Osteoblast (primary cell): ENCODE results near the gene FXYD6. TPM values are rescaled to one million over a fixed set of nuclear protein-coding genes. Genes with fewer than 3 reads are reported as not detected.

Source experiments
- DNase-seq: peaks from one replicate; pipeline ENCODE4 v3.0.0; 2011; ENCODE audit warnings: low spot score, mixed read lengths; ENCODE audit not compliant: insufficient read length; ENCODE audit errors: missing footprints
- H2AFZ ChIP-seq: 2 replicates; pipeline ENCODE4 v1.6.0; 2011; ENCODE audit warnings: mild to moderate bottlenecking, low read length
- H3K27ac ChIP-seq: 2 replicates; pipeline ENCODE4 v1.5.1; 2011; ENCODE audit warnings: mild to moderate bottlenecking, low read depth, low read length, moderate library complexity
- H3K27me3 ChIP-seq: 2 replicates; pipeline ENCODE4 v1.6.0; 2012; ENCODE audit warnings: mild to moderate bottlenecking, control low read depth, inconsistent platforms, low read length, moderate library complexity; ENCODE audit not compliant: insufficient read depth
- H3K36me3 ChIP-seq: 2 replicates; pipeline ENCODE4 v1.5.1; 2011; ENCODE audit warnings: mild to moderate bottlenecking, low read length, control low read depth, moderate library complexity; ENCODE audit not compliant: insufficient read depth
- H3K4me1 ChIP-seq: 2 replicates; pipeline ENCODE4 v1.5.1; 2011; ENCODE audit warnings: mild to moderate bottlenecking, low read length, control low read depth, moderate library complexity; ENCODE audit not compliant: insufficient read depth
- H3K4me2 ChIP-seq: 2 replicates; pipeline ENCODE4 v1.6.0; 2011; ENCODE audit warnings: mild to moderate bottlenecking, low read length; ENCODE audit not compliant: insufficient read depth
- H3K4me3 ChIP-seq: fragments of 200-600 bp; sonication (generic); 3 replicates; pipeline ENCODE4 v1.5.1; 2012; ENCODE audit warnings: mild to moderate bottlenecking, low read length, inconsistent platforms; ENCODE audit not compliant: insufficient read depth
- H3K79me2 ChIP-seq: 2 replicates; pipeline ENCODE4 v1.6.0; 2012; ENCODE audit warnings: mild to moderate bottlenecking, low read length, control low read depth, inconsistent platforms; ENCODE audit not compliant: insufficient read depth
- H3K9me3 ChIP-seq: 2 replicates; pipeline ENCODE4 v1.5.1; 2011; ENCODE audit warnings: low read depth, low read length, control low read depth
- H4K20me1 ChIP-seq: 2 replicates; pipeline ENCODE4 v1.6.0; 2012; ENCODE audit warnings: mild to moderate bottlenecking, low read length, control low read depth; ENCODE audit not compliant: insufficient read depth
- total RNA-seq: library from RNA; depleted of rRNA; stranded (reverse); fragments of >200 nt; gene quantifications from 2 replicates; pipeline ENCODE4 v1.2.3, GENCODE V29; 2012
- TF ChIP-seq, protein P1 (sequence below): IDR thresholded peaks from 2 replicates; pipeline ENCODE4 v1.5.1; 2011; ENCODE audit warnings: mild to moderate bottlenecking, low read depth, low read length, moderate library complexity; ENCODE audit errors: extremely low read depth

FXYD6 gene
- total RNA-seq, 1 donor, result not detected

DNA sequence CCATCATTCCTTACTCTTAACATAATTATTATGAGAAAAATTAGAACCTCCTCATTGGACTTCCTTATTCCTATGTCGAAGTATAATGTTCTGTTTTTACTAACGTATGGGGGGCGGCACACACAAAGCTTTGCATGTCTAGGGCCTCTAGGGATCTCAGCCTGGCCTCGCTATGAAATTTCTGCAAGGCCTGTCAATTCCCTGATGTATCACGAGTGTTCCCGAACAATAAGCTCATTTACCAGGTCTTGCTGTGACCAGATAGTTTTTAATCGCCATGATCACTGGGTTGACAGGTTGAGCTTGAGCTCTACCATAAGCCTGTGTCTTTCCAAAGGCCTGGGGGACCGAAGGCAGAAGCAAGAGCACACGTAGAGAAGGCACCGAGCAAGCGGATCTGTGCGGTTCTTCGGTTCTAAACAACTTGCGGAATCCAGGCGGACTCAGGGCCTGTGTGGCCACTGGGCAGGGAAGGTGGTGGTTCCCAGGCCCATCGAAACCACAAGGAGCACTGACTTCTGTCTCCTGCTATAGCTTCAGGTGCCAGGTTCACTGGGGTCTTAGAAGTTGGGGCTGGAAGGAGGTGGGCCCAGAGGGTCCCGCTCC lies 41.5 kb downstream of the FXYD6 start:
- H3K4me1 ChIP-seq, result no peaks in the 10 kb centered on the region
- no peaks in the 10 kb centered on the region for H3K9me3 ChIP-seq
- no peak overlapping the region for H3K4me3 ChIP-seq
- H4K20me1 ChIP-seq, result no peaks in the 10 kb centered on the region
- H3K36me3 ChIP-seq, result no peaks in the 10 kb centered on the region
- no peak overlapping the region for H2AFZ ChIP-seq
- TF ChIP-seq, protein P1, sequence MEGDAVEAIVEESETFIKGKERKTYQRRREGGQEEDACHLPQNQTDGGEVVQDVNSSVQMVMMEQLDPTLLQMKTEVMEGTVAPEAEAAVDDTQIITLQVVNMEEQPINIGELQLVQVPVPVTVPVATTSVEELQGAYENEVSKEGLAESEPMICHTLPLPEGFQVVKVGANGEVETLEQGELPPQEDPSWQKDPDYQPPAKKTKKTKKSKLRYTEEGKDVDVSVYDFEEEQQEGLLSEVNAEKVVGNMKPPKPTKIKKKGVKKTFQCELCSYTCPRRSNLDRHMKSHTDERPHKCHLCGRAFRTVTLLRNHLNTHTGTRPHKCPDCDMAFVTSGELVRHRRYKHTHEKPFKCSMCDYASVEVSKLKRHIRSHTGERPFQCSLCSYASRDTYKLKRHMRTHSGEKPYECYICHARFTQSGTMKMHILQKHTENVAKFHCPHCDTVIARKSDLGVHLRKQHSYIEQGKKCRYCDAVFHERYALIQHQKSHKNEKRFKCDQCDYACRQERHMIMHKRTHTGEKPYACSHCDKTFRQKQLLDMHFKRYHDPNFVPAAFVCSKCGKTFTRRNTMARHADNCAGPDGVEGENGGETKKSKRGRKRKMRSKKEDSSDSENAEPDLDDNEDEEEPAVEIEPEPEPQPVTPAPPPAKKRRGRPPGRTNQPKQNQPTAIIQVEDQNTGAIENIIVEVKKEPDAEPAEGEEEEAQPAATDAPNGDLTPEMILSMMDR, result no peak
- H3K27me3 ChIP-seq, result peaks cover 10% of the 10 kb centered on the region
- DNase-seq, result peak; percentile 13
- H3K27ac ChIP-seq, result no peak overlapping the region
- no peaks in the 10 kb centered on the region for H3K79me2 ChIP-seq
- no peak overlapping the region for H3K4me2 ChIP-seq

- no peak overlapping the region for H3K4me3 ChIP-seq
- TF ChIP-seq, protein P1, result no peak
- H4K20me1 ChIP-seq, result no peaks in the 10 kb centered on the region
- no peak for DNase-seq
- H3K4me1 ChIP-seq, result no peaks in the 10 kb centered on the region
- no peak overlapping the region for H3K27ac ChIP-seq
- H3K4me2 ChIP-seq, result no peak overlapping the region
- peaks cover 11% of the 10 kb centered on the region for H3K27me3 ChIP-seq
- H3K9me3 ChIP-seq, result no peaks in the 10 kb centered on the region
- H3K36me3 ChIP-seq, result no peaks in the 10 kb centered on the region
- no peak overlapping the region for H2AFZ ChIP-seq
- no peaks in the 10 kb centered on the region for H3K79me2 ChIP-seq
These were observed 42.2 kb downstream of the FXYD6 start for GRCh38 chr11:117834068-117834810.

DNA sequence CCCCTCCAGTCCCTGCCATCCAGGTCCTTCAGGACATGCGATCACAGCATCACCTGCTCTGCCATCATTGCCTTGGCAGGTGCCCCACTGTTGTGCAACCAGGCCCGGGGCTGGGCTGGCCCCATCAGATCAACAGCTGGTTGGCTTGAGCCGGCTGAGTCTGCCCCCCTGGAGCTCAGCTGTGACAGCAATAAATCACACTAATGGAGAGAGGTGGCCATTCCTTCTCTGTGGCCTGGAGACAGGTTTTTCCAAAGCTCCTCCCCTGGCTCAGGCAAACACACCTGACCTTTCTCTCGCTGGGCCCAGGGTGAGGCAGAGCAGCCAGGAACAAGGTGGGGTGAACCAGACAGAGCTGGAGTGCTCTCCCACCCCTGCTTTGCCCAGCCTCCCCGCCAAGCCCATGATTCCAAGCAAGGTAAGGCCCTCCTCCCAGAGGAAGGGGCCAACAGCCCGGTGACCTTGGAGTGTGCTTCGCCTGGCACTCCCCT lies 43.0 kb downstream of the FXYD6 start:
- no peaks in the 10 kb centered on the region for H3K9me3 ChIP-seq
- H3K36me3 ChIP-seq, result no peaks in the 10 kb centered on the region
- H4K20me1 ChIP-seq, result no peaks in the 10 kb centered on the region
- H3K27ac ChIP-seq, result no peak overlapping the region
- H3K4me1 ChIP-seq, result no peaks in the 10 kb centered on the region
- no peaks in the 10 kb centered on the region for H3K79me2 ChIP-seq
- no peak overlapping the region for H3K4me3 ChIP-seq
- peak; percentile 4 for DNase-seq
- TF ChIP-seq, protein P1, result no peak
- no peak overlapping the region for H2AFZ ChIP-seq
- no peak overlapping the region for H3K4me2 ChIP-seq
- H3K27me3 ChIP-seq, result peaks cover 11% of the 10 kb centered on the region

DNA sequence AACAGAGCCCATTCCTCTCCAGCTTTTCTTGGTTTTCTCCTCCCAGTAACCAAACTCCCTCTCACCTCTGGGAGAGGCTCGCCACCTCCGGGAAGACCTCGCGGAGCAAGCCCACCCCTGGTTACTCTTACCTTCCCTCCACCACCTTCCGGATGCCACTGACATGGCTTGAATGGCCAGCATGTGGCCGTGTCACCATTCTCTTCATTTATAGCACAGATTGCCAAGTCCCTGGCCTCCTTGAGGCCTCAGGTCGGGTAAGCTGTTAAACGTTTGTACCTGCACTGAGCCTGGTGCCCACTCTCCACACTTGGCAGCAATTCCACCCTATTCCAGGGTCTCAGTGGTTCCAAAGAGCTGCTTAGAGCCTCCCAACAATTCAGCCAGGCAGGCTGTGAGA lies 43.9 kb downstream of the FXYD6 start:
- DNase-seq, result no peak
- no peaks in the 10 kb centered on the region for H4K20me1 ChIP-seq
- H3K4me1 ChIP-seq, result no peaks in the 10 kb centered on the region
- TF ChIP-seq, protein P1, result no peak
- no peak overlapping the region for H3K4me2 ChIP-seq
- H3K27ac ChIP-seq, result no peak overlapping the region
- H2AFZ ChIP-seq, result no peak overlapping the region
- H3K27me3 ChIP-seq, result peaks cover 11% of the 10 kb centered on the region
- H3K79me2 ChIP-seq, result no peaks in the 10 kb centered on the region
- no peaks in the 10 kb centered on the region for H3K36me3 ChIP-seq
- H3K4me3 ChIP-seq, result no peak overlapping the region
- no peaks in the 10 kb centered on the region for H3K9me3 ChIP-seq
